Coronary artery (tissue), 2 donors: ENCODE measurements around the gene SLC6A11.

Source experiments
- DNase-seq: peaks from one replicate; pipeline ENCODE4 v3.0.0-alpha.2; 2017; ENCODE audit warnings: low spot score
- H3K27ac ChIP-seq, 2 donors: fragments of 200-600 bp; sonication (generic); one replicate each; pipeline ENCODE4 v1.5.1; 2016 to 2019
- H3K4me3 ChIP-seq: fragments of 200-600 bp; sonication (generic); 2 replicates; pipeline ENCODE4 v1.5.1; 2016; ENCODE audit warnings: mild to moderate bottlenecking, moderate library complexity
- TF ChIP-seq, protein P1 (sequence below): fragments of 200-600 bp; sonication (generic); IDR thresholded peaks from one replicate; pipeline ENCODE4 v1.5.1; 2019; ENCODE audit warnings: antibody characterized with exemption

Gene SLC6A11

DNA sequence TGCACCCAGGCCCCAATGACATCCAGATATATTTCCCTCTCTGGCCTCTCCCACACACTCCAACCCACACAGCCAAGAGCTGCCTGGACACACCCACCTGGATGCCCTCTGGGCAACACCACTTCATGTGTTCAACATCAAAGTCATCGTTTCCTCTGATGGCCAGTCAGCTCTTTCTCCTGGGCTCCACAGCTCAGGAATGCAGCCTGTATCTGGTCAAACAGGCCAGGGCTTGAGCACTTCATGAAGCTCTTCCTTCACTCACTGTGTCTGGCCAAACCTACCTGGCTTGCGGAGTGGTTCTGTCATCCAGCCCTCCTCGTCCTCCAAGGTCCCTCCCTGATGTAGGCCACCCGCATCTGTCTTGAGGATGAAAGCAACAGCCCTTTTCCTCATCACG lies 35.8 kb upstream of the SLC6A11 start:
- DNase-seq: peak; percentile 33
- no peak overlapping the region for H3K27ac ChIP-seq
- TF ChIP-seq, protein P1, sequence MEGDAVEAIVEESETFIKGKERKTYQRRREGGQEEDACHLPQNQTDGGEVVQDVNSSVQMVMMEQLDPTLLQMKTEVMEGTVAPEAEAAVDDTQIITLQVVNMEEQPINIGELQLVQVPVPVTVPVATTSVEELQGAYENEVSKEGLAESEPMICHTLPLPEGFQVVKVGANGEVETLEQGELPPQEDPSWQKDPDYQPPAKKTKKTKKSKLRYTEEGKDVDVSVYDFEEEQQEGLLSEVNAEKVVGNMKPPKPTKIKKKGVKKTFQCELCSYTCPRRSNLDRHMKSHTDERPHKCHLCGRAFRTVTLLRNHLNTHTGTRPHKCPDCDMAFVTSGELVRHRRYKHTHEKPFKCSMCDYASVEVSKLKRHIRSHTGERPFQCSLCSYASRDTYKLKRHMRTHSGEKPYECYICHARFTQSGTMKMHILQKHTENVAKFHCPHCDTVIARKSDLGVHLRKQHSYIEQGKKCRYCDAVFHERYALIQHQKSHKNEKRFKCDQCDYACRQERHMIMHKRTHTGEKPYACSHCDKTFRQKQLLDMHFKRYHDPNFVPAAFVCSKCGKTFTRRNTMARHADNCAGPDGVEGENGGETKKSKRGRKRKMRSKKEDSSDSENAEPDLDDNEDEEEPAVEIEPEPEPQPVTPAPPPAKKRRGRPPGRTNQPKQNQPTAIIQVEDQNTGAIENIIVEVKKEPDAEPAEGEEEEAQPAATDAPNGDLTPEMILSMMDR: no peak
- H3K4me3 ChIP-seq: no peak overlapping the region

DNA sequence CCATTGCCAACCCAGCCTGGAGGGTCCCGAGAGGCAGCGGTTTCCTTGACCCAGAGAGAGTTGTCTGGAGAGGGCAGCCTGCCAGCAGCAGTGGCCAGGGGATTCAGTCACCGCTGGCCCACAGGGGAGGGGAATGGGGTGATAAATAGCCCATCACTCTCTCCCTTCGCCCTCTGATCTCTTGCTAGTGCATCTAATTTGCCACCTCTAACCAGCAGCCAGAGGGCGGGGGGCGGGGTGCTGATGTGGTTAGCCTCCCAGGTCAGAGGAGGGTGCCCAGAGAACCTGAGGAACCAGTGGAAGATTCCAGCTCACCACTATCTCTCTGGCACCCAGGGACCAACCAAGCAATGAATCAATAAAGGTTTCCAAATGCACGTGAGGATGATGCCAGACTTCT lies 35.1 kb upstream of the SLC6A11 start:
- TF ChIP-seq, protein P1: no peak
- no peak overlapping the region for H3K27ac ChIP-seq
- H3K4me3 ChIP-seq: no peak overlapping the region
- peak; percentile 69 for DNase-seq

DNA sequence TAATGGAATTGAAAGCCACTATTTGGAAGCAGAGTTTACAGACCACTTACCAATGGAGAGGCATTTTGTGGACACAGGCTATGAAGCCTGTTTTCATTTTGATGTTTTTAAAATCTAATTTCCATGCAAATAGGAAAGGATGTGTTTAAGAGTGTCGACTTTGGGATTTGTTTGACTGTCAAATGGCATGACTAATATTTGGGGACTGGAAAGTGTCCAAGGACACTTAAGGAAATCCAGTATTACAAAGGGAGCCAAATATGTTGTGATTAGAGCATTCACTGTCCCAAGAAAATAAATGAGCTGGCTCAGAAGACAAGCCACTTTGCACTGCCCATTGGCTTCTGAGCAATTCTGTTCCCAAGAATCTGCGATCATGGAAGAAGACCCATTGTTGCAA lies 34.0 kb upstream of the SLC6A11 start:
- TF ChIP-seq, protein P1: no peak
- Histone ChIP-seq H3K4me3 (no peak overlapping the region), H3K27ac (no peak overlapping the region)
- DNase-seq: no peak

DNA sequence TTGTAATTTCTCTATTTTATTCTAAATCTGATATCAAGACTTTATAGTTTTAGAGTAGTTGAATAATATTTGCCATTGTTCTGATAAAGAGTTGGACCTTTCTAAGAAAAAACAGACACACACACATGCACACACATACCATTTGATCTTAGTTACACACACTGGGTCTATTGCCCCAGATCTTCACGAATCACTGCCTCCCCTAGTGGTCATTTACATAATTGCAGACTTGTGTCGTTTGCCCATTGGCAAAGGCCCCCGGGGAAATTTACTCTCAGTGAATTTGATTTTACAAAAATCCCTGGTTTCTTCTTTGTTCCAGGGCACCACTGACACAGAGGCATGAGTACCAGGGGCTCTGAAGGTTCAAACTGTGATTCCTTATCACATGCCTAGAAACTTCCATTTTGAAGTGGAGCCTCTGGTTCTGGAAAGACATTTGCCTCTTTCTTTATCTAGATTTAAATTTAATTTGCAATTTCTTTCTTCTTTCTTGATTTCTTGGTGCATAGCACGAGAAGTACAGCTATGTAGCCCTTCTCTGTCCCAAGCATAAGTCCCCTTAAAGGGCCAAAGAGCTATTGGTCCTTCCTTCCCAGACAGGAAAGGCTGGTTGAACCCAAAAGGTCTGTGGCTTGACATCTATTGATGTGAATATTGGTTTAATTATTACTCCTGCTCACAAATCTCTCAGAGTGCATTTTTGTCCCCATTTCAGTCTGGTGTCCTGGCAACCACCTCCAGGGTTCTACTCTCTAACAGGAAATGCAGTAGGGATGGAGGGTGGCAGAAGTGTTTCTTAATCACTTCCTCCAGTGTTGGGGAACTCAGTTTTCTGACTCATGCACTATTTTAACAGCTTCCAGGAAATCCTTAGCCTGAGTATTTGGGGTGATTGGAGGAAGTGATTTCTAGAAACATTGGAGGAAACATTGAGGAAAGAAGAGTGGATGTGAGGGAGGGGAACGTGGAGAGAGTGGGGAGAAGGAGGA lies 32.4 kb upstream of the SLC6A11 start:
- no peak overlapping the region for H3K27ac ChIP-seq
- H3K4me3 ChIP-seq: no peak overlapping the region
- peak; percentile 46 for DNase-seq
- TF ChIP-seq, protein P1: peak; percentile 40

DNA sequence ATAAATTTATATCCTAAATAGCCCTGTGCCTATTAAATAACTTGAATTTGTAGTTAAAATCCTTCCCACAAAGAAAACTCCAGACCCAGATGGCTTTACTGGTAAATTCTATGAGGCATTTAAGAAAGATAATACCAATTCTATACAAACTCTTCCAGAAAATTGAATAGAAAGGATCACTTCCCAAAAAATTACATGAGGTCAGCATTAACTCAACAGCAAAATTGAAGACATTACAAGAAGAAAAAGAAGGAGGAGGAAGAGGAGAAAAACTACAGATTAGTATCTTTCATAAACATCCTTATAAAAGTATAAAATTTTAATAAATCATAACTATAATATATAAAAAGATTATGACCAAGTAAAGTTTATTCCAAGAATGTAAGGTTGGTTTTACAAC lies 29.4 kb upstream of the SLC6A11 start:
- H3K4me3 ChIP-seq: no peak overlapping the region
- no peak for DNase-seq
- no peak overlapping the region for H3K27ac ChIP-seq
- TF ChIP-seq, protein P1: no peak

DNA sequence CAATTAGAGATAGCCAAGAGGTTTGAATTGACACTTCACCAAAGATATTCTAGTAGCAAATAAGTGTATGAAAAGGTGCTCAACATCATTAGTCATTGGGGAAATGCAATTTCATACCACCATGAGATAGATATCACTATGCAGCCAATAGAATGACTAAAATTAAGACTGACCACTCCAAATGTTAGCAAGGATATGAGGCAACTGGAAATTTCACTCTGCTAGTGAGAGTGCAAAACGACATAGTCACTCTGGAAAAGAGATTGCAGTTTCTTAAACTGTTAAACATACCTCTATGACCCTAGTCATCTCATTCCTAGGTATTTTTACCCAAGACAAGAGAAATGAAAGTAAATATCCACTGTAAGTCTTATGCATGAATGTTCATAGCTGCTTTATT lies 27.6 kb upstream of the SLC6A11 start:
- no peak overlapping the region for H3K27ac ChIP-seq
- H3K4me3 ChIP-seq: no peak overlapping the region
- DNase-seq: no peak
- TF ChIP-seq, protein P1: no peak

DNA sequence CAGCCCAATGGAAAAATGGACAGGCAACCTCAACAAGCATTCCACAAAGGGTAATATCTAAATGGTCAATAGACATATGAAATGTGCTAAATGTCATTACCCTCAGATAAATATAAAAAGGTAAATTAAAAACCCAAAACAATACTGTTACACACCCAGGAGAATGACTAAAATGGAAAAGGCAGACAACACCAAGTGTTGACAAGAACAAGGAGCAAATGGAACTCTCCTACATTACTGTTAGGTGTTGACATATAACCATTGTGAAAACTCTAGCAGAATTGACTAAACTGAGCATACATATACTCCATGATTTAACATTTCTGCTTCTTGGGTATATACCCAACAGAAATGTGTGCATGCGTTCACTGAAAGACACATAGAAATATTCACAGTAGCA lies 25.3 kb upstream of the SLC6A11 start:
- H3K4me3 ChIP-seq: no peak overlapping the region
- TF ChIP-seq, protein P1: no peak
- H3K27ac ChIP-seq: no peak overlapping the region
- no peak for DNase-seq
